GM19324 (cell line): ENCODE data around the gene OSBPL8.
"Not testable (repeated sequence)": the region's sequence is repeated elsewhere in the genome, so short reads cannot be mapped to it uniquely, and the experiment has no call there.

Experiments used
- ATAC-seq: cut with Tn5 transposase; IDR thresholded peaks from one replicate; pipeline ENCODE4 v1.9.1; 2021; ENCODE audit warnings: mild to moderate bottlenecking, moderate library complexity; ENCODE audit not compliant: unreplicated experiment, low FRiP score

The OSBPL8 gene

GRCh38 chr12:76480796-76481195 lies 78.8 kb downstream of the OSBPL8 start:
- no peak for ATAC-seq

DNA sequence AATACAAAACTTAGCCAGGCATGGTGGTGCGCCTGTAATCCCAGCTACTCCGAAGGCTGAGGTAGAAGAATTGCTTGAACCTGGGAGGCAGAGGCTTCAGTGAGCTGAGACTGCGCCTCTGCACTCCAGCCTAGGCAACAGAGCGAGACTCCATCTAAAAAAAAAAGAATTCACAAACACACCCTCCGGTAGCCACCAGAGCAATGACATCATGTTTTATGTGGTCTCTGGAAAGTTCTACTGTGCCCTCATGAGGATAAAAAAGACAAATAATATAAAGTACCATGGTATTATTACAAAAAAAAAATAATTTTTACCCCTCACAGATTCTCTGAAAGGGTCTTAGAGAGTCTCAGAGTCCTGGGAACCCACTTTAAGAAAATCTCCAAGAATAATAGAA lies 81.5 kb downstream of the OSBPL8 start:
- no peak for ATAC-seq

DNA sequence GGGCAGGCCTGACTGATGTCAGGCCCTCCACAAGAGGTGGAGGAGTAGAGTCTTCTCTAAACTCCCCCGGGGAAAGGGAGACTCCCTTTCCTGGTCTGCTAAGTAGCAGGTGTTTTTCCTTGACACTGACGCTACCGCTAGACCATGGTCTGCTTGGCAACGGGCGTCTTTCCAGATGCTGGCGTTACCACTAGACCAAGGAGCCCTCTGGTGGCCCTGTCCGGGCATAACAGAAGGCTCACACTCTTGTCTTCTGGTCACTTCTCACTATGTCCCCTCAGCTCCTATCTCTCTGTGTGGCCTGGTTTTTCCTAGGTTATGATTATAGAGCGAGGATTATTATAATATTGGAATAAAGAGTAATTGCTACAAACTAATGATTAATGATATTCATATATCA lies 86.7 kb downstream of the OSBPL8 start:
- ATAC-seq, result not testable (repeated sequence)

DNA sequence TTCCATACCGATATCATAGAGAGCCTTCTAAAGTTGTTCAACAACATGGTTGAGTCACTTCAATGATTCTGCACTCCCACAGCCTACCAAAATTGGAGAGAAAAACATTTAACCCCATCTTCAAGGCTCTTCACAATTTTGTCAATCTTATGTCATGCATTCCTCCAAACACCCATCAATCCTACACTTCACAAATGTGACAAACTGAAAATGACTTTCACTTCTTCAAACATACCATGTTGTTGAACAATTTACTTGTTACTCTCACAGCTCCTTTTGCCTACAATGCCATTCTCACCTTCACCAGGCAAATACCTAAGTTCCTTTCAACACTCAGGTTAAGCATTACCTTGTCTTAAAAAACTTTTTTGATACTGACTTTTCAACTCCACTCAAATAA lies 88.0 kb downstream of the OSBPL8 start:
- ATAC-seq, result no peak

DNA sequence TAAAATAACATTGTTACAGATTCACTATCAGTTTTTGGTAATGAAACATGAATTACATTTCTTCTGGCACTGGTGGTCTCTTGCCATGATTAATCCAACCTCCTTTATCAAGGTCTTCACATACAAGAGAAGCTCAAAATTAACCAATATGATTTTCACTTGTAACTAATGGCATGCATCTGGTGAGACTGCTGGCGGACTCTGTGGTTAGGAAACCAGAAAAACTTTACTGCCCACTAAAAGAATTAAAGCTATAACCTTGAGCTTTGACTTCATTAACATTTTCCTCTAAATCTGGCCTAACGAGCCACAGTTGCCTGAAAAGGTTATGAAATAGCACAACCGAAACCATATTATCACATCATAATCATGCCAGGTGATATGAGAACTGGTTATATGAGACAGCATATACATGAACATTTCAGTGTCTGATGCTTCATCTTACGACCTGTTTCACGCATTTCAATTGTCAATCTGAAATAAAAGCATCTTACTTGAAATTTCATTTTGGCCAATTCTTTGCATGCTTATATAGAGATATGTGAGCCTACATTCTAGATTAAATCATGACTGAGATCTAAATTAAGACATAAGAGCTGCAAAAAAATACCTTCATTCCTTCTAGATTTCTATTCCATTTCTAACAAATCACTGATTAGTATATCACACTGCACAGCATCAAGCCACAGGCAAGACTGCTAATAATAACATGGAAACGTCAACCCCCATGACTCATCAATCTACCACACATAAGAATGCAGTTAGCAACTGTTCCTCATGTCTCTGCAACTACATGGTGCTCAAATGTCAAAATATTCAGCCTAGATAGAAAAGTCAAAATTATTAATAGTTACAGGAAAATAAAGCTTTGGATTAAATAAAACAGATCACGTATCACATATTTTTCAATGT lies 89.3 kb downstream of the OSBPL8 start:
- peak; percentile 61 for ATAC-seq

DNA sequence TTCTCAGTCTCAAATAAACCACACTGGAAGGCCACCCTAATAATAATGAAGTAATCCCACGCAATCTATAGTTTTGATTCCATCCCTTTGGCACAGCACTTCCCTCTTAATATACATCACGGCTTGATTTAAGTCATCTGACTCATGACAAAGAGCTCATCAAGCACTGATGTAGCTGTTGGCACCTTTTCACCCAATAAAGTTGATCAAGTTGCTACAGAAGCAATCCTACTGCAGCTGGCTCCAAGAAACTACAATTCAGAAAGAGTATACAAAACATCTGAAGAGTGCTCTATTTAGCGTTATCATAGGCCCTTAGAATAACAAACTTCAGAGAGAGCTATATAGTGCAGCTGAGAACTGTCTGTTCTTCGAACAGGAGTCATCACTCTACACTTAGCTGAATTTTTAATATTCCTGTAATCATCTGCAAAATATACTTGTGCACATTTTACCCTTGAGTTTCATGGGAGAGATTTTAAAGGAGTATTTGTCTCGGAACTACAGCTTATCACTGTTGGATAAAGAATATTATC lies 94.9 kb downstream of the OSBPL8 start:
- ATAC-seq, result no peak

- no peak for ATAC-seq
Observed at GRCh38 chr12:76462668-76463224, 96.8 kb downstream of the OSBPL8 start.

DNA sequence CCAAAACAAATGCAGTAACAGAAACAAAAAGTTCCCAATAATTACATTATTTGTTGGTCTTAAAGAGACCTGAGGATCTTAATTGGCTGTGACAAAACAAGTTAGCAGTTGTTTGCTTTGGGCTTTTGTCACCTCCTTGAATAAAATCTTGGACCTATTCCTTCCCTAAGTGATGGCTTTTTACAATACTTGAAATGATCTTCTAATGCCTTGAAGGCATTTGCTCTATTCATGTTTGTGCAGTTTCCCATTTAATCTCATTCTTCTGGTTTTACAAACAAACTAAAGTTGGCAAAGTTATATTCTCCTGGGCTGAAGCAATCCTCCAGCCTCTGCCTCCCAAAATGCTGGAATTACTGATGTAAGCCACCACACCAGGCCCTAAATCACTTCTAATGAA lies 98.8 kb downstream of the OSBPL8 start:
- no peak for ATAC-seq

DNA sequence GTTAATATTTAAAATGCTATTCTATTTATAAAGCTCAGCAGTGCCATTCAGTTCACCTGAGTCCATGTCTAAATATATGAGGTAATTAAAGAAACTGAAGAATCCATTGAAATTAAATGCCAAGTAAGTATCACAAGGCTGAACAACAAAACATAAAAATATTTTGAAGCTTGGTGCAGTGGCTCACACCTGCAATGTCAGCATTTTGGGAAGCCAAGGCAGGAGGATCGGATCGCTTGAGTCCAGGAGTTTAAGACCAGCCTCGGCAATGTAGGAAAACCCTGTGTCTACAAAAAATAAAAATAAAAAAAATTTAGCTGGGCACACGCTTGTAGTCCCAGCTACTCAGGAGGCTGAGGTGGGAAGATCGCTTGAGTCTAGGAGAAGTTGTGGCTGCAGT lies 101.8 kb downstream of the OSBPL8 start:
- no peak for ATAC-seq

DNA sequence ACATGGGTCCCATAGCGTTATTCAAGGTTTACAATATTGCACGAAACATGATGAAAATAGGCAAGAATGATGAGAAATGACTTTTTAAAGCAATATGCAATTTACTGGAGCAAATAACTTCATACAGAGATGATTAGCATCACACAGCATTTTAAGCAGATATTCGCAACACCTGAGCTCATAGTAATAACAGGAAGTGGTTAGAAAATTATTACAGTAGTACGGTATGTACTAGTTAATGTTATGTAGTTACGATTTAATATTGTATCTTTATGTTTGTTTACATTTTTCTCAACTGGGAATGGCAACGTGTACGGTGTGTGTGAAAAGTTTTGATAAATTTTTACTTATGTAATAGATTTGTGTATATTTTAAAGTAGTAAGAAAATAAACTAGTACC lies 102.6 kb downstream of the OSBPL8 start:
- no peak for ATAC-seq

DNA sequence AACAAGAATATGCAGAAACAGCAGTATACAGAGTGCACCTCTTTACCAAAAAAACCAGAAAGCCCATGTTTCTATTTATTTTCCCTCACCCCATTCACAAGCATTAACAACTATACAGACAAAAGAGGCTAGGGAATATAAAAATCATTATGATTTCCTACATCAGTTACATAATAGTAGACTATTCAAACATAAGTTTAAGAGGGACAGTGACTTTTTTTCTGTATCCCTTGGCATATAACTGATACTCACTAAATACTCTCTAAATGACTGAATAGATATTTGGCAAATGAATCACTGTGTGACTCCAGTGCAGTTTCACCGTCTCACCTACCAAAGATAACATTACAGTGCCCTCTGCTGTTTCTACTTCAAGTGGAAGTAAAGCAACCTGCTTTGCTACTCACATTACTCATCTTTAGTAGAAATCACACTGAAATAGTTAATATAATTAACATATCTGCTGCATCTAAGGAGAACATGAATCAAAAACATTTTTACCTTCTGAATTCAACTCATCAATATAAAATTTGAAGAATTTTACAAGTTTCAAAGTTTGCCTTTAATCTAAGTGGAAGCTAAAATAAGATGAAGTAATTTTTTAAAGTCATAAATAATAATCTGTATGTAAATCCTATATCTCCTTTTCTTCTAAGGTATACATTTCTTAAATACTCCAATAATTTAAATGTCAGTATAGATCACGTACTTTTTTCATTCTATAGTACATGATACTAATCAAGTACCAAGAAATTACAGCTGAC lies 103.8 kb downstream of the OSBPL8 start:
- peak; percentile 87 for ATAC-seq

GRCh38 chr12:76451528-76451927 lies 108.0 kb downstream of the OSBPL8 start:
- no peak for ATAC-seq

GRCh38 chr12:76450690-76451089 lies 108.9 kb downstream of the OSBPL8 start:
- ATAC-seq, result no peak

DNA sequence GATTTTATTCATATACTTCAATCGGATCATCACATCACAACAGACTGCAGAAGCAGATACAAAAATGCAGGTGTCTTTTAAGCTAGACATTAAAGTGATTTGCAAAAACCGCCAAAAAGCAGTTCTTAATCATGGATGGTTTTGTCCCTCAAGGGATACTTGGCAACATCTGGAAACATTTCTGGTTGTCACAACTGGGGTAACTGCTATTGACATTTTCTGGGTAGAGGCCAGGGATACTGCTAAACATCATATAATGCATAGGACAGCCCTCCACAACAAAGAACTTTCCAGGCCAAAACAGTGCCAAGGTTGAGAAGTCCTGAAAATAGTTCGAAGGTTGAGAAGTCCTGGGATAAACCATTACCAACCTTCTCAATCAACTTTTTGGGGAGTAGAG lies 109.6 kb downstream of the OSBPL8 start:
- ATAC-seq, result no peak

DNA sequence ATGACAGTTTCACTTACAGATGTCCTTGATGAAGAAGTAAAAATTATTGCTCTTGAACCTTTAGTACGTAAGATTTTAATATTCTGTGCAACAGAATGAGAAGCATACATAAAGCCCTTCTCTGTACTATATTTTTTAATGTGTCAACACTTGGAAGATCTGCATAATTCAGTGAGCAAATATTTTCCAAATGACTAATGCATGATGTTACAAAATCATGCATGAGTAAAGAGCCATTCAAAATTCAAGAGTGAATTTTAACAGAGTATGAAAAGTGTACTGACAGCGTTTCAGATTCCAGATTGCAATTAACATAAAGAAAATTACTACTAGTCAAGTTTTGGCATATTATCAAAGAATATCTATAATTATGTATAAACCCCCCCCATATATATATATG lies 110.0 kb downstream of the OSBPL8 start:
- no peak for ATAC-seq

- ATAC-seq, result no peak
Observed at GRCh38 chr12:76449016-76449415, 110.6 kb downstream of the OSBPL8 start.

DNA sequence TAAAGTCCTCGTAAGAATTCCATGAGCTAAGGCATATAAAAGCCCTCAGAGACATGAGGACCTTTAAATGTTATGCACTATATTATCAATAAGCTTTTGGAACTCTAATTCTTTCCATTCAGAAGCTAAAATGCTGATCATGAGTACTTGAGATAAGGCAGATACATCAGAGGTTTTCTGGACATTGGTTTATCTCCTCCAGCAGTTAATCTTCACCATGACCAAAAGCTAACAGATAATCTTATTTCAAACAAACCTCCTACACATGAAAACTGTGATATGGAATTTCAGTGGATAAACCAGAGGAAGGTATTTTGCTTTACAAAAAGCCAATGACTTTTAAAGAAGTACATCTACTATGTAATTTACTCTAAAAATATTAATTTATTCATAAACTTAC lies 113.5 kb downstream of the OSBPL8 start:
- ATAC-seq, result no peak

GRCh38 chr12:76445462-76445861 lies 114.1 kb downstream of the OSBPL8 start:
- ATAC-seq, result no peak

- no peak for ATAC-seq
Observed at GRCh38 chr12:76444408-76444984, 115.1 kb downstream of the OSBPL8 start.

GRCh38 chr12:76441016-76441415 lies 118.6 kb downstream of the OSBPL8 start:
- no peak for ATAC-seq

- no peak for ATAC-seq
Observed at GRCh38 chr12:76432733-76433132, 126.8 kb downstream of the OSBPL8 start.
